K562 (cell line): ENCODE measurements around the gene BEST1. TPM values are rescaled to one million over a fixed set of nuclear protein-coding genes. Genes with fewer than 3 reads are reported as not detected.

Source experiments
- ATF7 ChIP-seq: fragments of 450-650 bp; IDR thresholded peaks from 2 replicates; pipeline ENCODE4 v1.7.1; 2014; ENCODE audit warnings: mild to moderate bottlenecking, moderate library complexity
- CBFA2T3 ChIP-seq: fragments of 450-650 bp; IDR thresholded peaks from 2 replicates; pipeline ENCODE4 v1.6.1; 2017
- FOXM1 ChIP-seq, 2 experiments: fragments of 450-650 bp in 1 of 2; sonication (generic) in 1 of 2; formaldehyde crosslinking in 1 of 2; IDR thresholded peaks; 2 replicates each; pipeline versions ENCODE4 v1.6.1 to v1.9.0; 2017 to 2022; ENCODE audit warnings: low read depth in 2 of 2, mild to moderate bottlenecking in 2 of 2, missing genetic modification reagents in 1 of 2, moderate library complexity in 1 of 2
- JUND ChIP-seq, 2 experiments: IDR thresholded peaks; 2 replicates in 1 of 2; 3 replicates in 1 of 2; pipeline ENCODE4 v1.6.1; 2011; ENCODE audit warnings: borderline replicate concordance in 2 of 2, low read depth in 2 of 2, low read length in 2 of 2, improper control_type of control experiment in 1 of 2, missing biosample characterization in 1 of 2, missing genetic modification characterization in 1 of 2, missing genetic modification reagents in 1 of 2
- MAFF ChIP-seq: IDR thresholded peaks from 2 replicates; pipeline ENCODE4 v1.6.1; 2012; ENCODE audit warnings: low read length, improper control_type of control experiment
- NR2C1 ChIP-seq, 2 experiments: fragments of 450-650 bp; IDR thresholded peaks; 2 replicates each; pipeline ENCODE4 v1.6.1; 2017; ENCODE audit warnings: mild to moderate bottlenecking in 2 of 2, antibody characterized with exemption in 1 of 2, inconsistent platforms in 1 of 2, missing compliant biosample characterization in 1 of 2, missing genetic modification characterization in 1 of 2
- RBM14 ChIP-seq: fragments of 200-400 bp; formaldehyde crosslinking; IDR thresholded peaks from 2 replicates; pipeline ENCODE4 v1.6.1; 2018; ENCODE audit warnings: low read depth, mild to moderate bottlenecking, low read length, moderate library complexity, borderline replicate concordance; ENCODE audit not compliant: insufficient read depth
- STAG1 ChIP-seq: sonication (generic); formaldehyde crosslinking; IDR thresholded peaks from 2 replicates; pipeline ENCODE4 v1.5.0; 2020; ENCODE audit warnings: missing genetic modification reagents, borderline replicate concordance
- TFAP4 ChIP-seq: sonication (generic); formaldehyde crosslinking; IDR thresholded peaks from 2 replicates; pipeline ENCODE4 v1.8.0; 2022; ENCODE audit warnings: missing genetic modification reagents, mild to moderate bottlenecking, moderate library complexity, borderline replicate concordance
- ZBTB7A ChIP-seq: IDR thresholded peaks from 2 replicates; pipeline ENCODE4 v1.6.1; 2011; ENCODE audit warnings: low read depth, mild to moderate bottlenecking, low read length, moderate library complexity, borderline replicate concordance; ENCODE audit not compliant: control insufficient read depth
- ZNF274 ChIP-seq: IDR thresholded peaks from 2 replicates; pipeline ENCODE4 v1.6.1; 2011; ENCODE audit warnings: low read depth, mild to moderate bottlenecking, low read length, moderate library complexity, borderline replicate concordance
- polyA plus RNA-seq, 8 experiments: library from polyadenylated mRNA; depleted of rRNA in 4 of 8; stranded (reverse) in 5 of 8; unstranded in 3 of 8; fragments of >200 nt; fragmentation: Nextera tagmentation in 2 of 8; fragmentation: Illumina TruSeq in 1 of 8; extraction: Ambion mirVana in 2 of 8; extraction: Trizol in 1 of 8; gene quantifications; 2 replicates each; pipeline versions ENCODE4 v1.2.1 to v1.2.3, GENCODE V29; 2011 to 2014; ENCODE audit warnings: inconsistent platforms in 1 of 8, missing spikeins in 1 of 8
- total RNA-seq, 7 experiments: library from RNA; depleted of rRNA in 6 of 7; stranded (reverse); fragments of >200 nt in 6 of 7; fragmentation: Illumina TruSeq in 2 of 7; extraction: Trizol in 2 of 7; gene quantifications; 2 replicates each; pipeline versions ENCODE4 v1.2.1 to v1.2.3, GENCODE V29; 2011 to 2021; ENCODE audit warnings: low replicate concordance in 1 of 7
- TF ChIP-seq, protein P1 (sequence below), 3 experiments: fragments of 200-800 bp in 1 of 3; fragments of 250-450 bp in 1 of 3; fragments of 450-650 bp in 1 of 3; sonication (Bioruptor Pico) in 1 of 3; sonication (Bioruptor generic) in 1 of 3; formaldehyde crosslinking in 1 of 3; IDR thresholded peaks; 2 replicates each; pipeline versions ENCODE4 v1.6.1 to v1.8.0; 2016 to 2022; ENCODE audit warnings: mild to moderate bottlenecking in 2 of 3, missing genetic modification characterization in 2 of 3, missing compliant biosample characterization in 1 of 3, moderate library complexity in 1 of 3
- TF ChIP-seq, protein P2 (sequence below): fragments of 450-650 bp; formaldehyde crosslinking; IDR thresholded peaks from 2 replicates; pipeline ENCODE4 v1.4.0; 2022; ENCODE audit warnings: mild to moderate bottlenecking, moderate library complexity
- TF ChIP-seq, protein P3 (sequence below), 2 experiments: IDR thresholded peaks; 2 replicates each; pipeline ENCODE4 v1.6.1; 2011; ENCODE audit warnings: borderline replicate concordance in 1 of 2, control low read depth in 1 of 2, low read depth in 1 of 2, low read length in 1 of 2, mild to moderate bottlenecking in 1 of 2, mixed read lengths in 1 of 2, moderate library complexity in 1 of 2; ENCODE audit not compliant: insufficient read depth in 1 of 2, insufficient read length in 1 of 2, poor library complexity in 1 of 2, severe bottlenecking in 1 of 2; ENCODE audit errors: extremely low read depth in 1 of 2

Gene BEST1
- total and polyA plus RNA-seq, 9 of the 15 experiments (the other 6 are each of a cell fraction or from before 2014, with no cell fraction given): 0.07 to 1.3 (median 0.40) TPM

- TF ChIP-seq, protein P1, sequence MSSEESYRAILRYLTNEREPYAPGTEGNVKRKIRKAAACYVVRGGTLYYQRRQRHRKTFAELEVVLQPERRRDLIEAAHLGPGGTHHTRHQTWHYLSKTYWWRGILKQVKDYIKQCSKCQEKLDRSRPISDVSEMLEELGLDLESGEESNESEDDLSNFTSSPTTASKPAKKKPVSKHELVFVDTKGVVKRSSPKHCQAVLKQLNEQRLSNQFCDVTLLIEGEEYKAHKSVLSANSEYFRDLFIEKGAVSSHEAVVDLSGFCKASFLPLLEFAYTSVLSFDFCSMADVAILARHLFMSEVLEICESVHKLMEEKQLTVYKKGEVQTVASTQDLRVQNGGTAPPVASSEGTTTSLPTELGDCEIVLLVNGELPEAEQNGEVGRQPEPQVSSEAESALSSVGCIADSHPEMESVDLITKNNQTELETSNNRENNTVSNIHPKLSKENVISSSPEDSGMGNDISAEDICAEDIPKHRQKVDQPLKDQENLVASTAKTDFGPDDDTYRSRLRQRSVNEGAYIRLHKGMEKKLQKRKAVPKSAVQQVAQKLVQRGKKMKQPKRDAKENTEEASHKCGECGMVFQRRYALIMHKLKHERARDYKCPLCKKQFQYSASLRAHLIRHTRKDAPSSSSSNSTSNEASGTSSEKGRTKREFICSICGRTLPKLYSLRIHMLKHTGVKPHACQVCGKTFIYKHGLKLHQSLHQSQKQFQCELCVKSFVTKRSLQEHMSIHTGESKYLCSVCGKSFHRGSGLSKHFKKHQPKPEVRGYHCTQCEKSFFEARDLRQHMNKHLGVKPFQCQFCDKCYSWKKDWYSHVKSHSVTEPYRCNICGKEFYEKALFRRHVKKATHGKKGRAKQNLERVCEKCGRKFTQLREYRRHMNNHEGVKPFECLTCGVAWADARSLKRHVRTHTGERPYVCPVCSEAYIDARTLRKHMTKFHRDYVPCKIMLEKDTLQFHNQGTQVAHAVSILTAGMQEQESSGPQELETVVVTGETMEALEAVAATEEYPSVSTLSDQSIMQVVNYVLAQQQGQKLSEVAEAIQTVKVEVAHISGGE (CRISPR knock-in tag; IDR thresholded peaks at IDR 0.05): 0 out of 6 replicates have a peak, but pooled peaks of 1 of the 3 experiments have one; percentile 17
- TF ChIP-seq, protein P2, sequence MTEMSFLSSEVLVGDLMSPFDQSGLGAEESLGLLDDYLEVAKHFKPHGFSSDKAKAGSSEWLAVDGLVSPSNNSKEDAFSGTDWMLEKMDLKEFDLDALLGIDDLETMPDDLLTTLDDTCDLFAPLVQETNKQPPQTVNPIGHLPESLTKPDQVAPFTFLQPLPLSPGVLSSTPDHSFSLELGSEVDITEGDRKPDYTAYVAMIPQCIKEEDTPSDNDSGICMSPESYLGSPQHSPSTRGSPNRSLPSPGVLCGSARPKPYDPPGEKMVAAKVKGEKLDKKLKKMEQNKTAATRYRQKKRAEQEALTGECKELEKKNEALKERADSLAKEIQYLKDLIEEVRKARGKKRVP: no peak
- TF ChIP-seq JUND (IDR thresholded peaks at IDR 0.05; ENCODE audit: borderline replicate concordance, low read depth, low read length): peak; percentile 39; the same call in 1 of the 2 replicates
- TF ChIP-seq JUND (tag; IDR thresholded peaks at IDR 0.05; ENCODE audit: borderline replicate concordance, low read depth, low read length): no peak; the same call in 2 of the 3 replicates
- peak; percentile 22; the same call in 1 of the 2 replicates for TF ChIP-seq ATF7
- TF ChIP-seq TFAP4 (CRISPR knock-in tag): peak; percentile 79; the same call in 1 of the 2 replicates
- TF ChIP-seq CBFA2T3: peak; percentile 42
- no peak for TF ChIP-seq FOXM1 (IDR thresholded peaks at IDR 0.05; ENCODE audit: low read depth)
- no peak for TF ChIP-seq FOXM1 (CRISPR knock-in tag; IDR thresholded peaks at IDR 0.05; ENCODE audit: low read depth)
- no peak for TF ChIP-seq ZNF274
- TF ChIP-seq MAFF: no peak
- no peak for TF ChIP-seq RBM14
- peak; percentile 26; the same call in 1 of the 2 replicates for TF ChIP-seq ZBTB7A
- TF ChIP-seq, protein P3, sequence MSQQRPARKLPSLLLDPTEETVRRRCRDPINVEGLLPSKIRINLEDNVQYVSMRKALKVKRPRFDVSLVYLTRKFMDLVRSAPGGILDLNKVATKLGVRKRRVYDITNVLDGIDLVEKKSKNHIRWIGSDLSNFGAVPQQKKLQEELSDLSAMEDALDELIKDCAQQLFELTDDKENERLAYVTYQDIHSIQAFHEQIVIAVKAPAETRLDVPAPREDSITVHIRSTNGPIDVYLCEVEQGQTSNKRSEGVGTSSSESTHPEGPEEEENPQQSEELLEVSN (IDR thresholded peaks at IDR 0.05; ENCODE audit: borderline replicate concordance in 1 of 2, extremely low read depth in 1 of 2, insufficient read depth in 1 of 2, insufficient read length in 1 of 2, low read depth in 1 of 2, low read length in 1 of 2, poor library complexity in 1 of 2, severe bottlenecking in 1 of 2): peak in 1 of 2 experiments; percentile 40
- no peak for TF ChIP-seq STAG1 (CRISPR knock-in tag)
- no peak for TF ChIP-seq NR2C1 (IDR thresholded peaks at IDR 0.05)
- TF ChIP-seq NR2C1 (tag; IDR thresholded peaks at IDR 0.05): peak; percentile 33; the same call in 1 of the 2 replicates
Observed at GRCh38 chr11:61923166-61924063, 26.7 kb upstream of the BEST1 start (continued).
